NOMO-1 treated with DMSO at 0.1 percent for 48 hours (cell line): Measurements from ENCODE around the gene KCNMA1.
"Not testable (repeated sequence)": the region's sequence is repeated elsewhere in the genome, so short reads cannot be mapped to it uniquely, and the experiment has no call there.

ENCODE experiments used
- DNase-seq: peaks from one replicate; lab custom pipeline; 2025; ENCODE audit not compliant: unreplicated experiment; lab: John Stamatoyannopoulos, UW

KCNMA1 gene

GRCh38 chr10:77428691-77429395 is 208.8 kb downstream of the KCNMA1 start:
- no peak for DNase-seq

- no peak for DNase-seq
Measured at GRCh38 chr10:77424257-77424656, 213.4 kb downstream of the KCNMA1 start.

GRCh38 chr10:77422491-77423338 is 214.9 kb downstream of the KCNMA1 start:
- no peak for DNase-seq

GRCh38 chr10:77421591-77421990 is 216.0 kb downstream of the KCNMA1 start:
- no peak for DNase-seq

- no peak for DNase-seq
Measured at GRCh38 chr10:77420947-77421523, 216.6 kb downstream of the KCNMA1 start.

GRCh38 chr10:77419979-77420378 is 217.6 kb downstream of the KCNMA1 start:
- DNase-seq = no peak

- DNase-seq = no peak
Measured at GRCh38 chr10:77419056-77419455, 218.6 kb downstream of the KCNMA1 start.

GRCh38 chr10:77417806-77418640 is 219.6 kb downstream of the KCNMA1 start:
- no peak for DNase-seq

GRCh38 chr10:77417359-77417758 is 220.2 kb downstream of the KCNMA1 start:
- no peak for DNase-seq

GRCh38 chr10:77416311-77417135 is 221.1 kb downstream of the KCNMA1 start:
- DNase-seq = no peak

- no peak for DNase-seq
Measured at GRCh38 chr10:77415313-77415960, 222.2 kb downstream of the KCNMA1 start.

- no peak for DNase-seq
Measured at GRCh38 chr10:77413231-77413630, 224.4 kb downstream of the KCNMA1 start.

- DNase-seq = not testable (repeated sequence)
Measured at GRCh38 chr10:77412573-77413133, 225.0 kb downstream of the KCNMA1 start.

GRCh38 chr10:77411805-77412204 is 225.8 kb downstream of the KCNMA1 start:
- no peak for DNase-seq

GRCh38 chr10:77410523-77410922 is 227.1 kb downstream of the KCNMA1 start:
- DNase-seq = no peak

- DNase-seq = no peak
Measured at GRCh38 chr10:77409697-77410471, 227.7 kb downstream of the KCNMA1 start.

GRCh38 chr10:77408259-77408658 is 229.3 kb downstream of the KCNMA1 start:
- DNase-seq = no peak

- DNase-seq = no peak
Measured at GRCh38 chr10:77406764-77407430, 230.7 kb downstream of the KCNMA1 start.
